Measurements from ENCODE around the gene TNFRSF19.

GRCh38 chr13:23690668-23691067, 120.5 kb downstream of the TNFRSF19 start:
- TF ChIP-seq CTCF (IDR thresholded peaks at IDR 0.05; ENCODE audit: low read length) = no peak
- no peak for TF ChIP-seq EZH2 (IDR thresholded peaks at IDR 0.05; ENCODE audit: borderline replicate concordance, low read length)
